C4-2B (cell line): ENCODE results near the gene TSSC4.

ENCODE experiments used
- ZFX ChIP-seq: fragments of 450-650 bp; IDR thresholded peaks from 2 replicates; pipeline ENCODE4 v1.6.1; 2017
- TF ChIP-seq, protein P1 (sequence below): fragments of 450-650 bp; conservative IDR thresholded peaks from 2 replicates; pipeline ENCODE4 v1.5.1; 2017; ENCODE audit warnings: mild to moderate bottlenecking

DNA sequence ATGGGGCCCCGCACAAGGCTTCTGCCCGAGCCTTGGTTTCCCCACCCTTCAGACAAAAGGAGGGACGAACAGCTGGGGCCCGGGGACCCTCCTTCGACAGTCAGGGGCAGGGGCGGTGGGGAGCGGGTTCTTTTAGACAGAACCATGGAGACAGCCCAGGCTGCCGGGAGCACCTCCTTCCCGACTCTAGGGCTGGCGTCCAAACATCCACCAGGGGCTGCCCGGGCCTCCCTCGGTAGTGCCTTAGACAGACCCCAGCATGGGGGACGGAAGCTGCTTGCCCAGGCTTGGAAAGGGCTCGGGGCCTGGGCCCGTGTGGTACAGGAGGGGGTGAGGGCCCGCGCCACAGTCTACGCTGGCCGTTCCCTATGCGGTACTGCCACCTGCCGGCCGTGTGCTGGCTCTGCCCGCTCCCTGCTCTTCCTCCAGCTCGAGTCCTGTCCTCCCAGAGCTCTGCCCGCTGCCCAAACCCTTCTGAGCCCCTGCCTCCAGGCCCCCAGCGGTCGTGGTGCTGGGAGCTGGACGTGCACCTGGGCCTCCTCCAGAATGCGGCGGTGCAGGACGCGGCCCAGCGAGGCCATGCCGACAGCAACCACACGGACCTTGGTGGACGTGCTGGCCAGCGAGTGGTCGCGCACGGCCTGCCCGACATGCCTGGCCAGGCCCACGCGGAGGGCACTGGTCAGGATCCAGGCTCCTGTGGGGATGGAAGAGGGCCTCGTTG, 20.1 kb downstream of the TSSC4 start:
- TF ChIP-seq, protein P1, sequence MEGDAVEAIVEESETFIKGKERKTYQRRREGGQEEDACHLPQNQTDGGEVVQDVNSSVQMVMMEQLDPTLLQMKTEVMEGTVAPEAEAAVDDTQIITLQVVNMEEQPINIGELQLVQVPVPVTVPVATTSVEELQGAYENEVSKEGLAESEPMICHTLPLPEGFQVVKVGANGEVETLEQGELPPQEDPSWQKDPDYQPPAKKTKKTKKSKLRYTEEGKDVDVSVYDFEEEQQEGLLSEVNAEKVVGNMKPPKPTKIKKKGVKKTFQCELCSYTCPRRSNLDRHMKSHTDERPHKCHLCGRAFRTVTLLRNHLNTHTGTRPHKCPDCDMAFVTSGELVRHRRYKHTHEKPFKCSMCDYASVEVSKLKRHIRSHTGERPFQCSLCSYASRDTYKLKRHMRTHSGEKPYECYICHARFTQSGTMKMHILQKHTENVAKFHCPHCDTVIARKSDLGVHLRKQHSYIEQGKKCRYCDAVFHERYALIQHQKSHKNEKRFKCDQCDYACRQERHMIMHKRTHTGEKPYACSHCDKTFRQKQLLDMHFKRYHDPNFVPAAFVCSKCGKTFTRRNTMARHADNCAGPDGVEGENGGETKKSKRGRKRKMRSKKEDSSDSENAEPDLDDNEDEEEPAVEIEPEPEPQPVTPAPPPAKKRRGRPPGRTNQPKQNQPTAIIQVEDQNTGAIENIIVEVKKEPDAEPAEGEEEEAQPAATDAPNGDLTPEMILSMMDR = peak; percentile 93
- no peak for TF ChIP-seq ZFX
